ENCODE results near the gene ERC2.

Gene ERC2

DNA sequence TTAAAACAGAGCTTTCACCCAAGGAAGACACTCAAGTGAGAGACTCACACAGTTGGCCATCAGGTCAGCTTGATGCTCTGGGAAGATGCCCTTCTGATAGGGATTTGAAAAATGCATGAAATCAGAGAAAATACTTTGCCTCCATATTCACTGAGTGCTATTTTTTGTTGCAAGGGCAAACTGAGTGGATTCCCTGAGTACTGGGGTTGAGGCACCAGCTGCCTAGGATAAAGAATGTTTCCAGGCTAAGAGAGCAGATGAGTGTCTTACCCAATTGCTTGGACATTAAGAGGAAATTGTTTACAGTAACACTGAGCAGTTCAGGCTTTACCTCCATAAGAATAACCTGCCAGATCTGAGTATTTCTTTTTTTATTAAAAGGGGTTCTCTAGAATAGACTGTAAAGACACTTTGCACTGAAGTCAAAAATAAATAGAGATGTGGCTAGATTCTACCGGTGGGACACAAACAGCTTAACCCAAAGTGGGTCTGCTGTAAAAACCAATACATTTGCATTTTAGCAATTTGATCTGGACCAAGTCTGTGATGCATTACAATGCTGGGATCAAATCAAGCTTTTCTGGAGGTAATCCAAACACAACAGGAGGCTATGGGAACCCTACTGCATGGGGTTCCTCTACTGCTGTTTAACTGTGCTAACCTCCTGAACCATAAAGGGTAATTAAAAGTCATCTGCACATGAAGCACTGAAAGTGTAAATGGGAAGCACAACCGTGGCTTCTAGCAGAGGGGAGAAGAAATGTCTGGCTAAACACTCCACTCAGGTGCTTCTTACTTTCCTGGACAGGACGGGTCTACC lies 742.4 kb downstream of the ERC2 start:
- DNase-seq (no peak), ATAC-seq (replicated peaks) (no peak)
- Mint-ChIP-seq H3K4me1 (ENCODE audit: low read depth in 2 of 2) (no peaks in the 10 kb centered on the region), H3K4me3 (no peak overlapping the region), H3K27me3 (no peaks in the 10 kb centered on the region), H3K36me3 (ENCODE audit: insufficient read depth) (no peaks in the 10 kb centered on the region), H3K9me3 (peaks cover 0 to 6% of the 10 kb centered on the region in 2 donors), H3K27ac (no peak overlapping the region)

- Mint-ChIP-seq H3K9me3 (peaks cover 0 to 6% of the 10 kb centered on the region in 2 donors), H3K4me1 (ENCODE audit: low read depth in 2 of 2) (no peaks in the 10 kb centered on the region), H3K4me3 (no peak overlapping the region)
Measured at GRCh38 chr3:55724821-55725220, 743.4 kb downstream of the ERC2 start.

DNA sequence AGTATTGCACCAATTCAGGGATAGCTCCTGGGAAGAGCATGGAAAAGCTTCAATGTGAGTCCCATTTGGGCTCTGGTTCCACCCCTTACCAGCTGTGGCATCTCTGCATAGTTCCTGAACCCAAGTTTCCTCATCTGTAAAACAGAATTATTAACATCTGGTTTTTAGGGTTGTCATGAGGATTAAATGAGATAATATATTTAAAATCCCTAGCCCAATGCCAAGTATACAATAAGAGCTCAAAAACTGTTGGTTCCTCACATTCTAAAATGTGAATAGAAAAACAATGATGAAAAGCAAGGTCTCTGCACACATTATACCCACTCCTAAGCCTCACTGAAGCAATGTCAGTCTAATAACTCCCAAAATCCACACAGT lies 743.9 kb downstream of the ERC2 start:
- H3K4me1 Mint-ChIP-seq (ENCODE audit: low read depth in 2 of 2): no peaks in the 10 kb centered on the region
- no peaks in the 10 kb centered on the region for H3K36me3 Mint-ChIP-seq (ENCODE audit: insufficient read depth)
- no peak for DNase-seq
- H3K27ac Mint-ChIP-seq: no peak overlapping the region
- no peaks in the 10 kb centered on the region for H3K27me3 Mint-ChIP-seq
- ATAC-seq (replicated peaks): no peak
- peaks cover 0 to 6% of the 10 kb centered on the region in 2 donors for H3K9me3 Mint-ChIP-seq
- H3K4me3 Mint-ChIP-seq: no peak overlapping the region

More at GRCh38 chr3:55724821-55725220, 743.4 kb downstream of the ERC2 start:
- no peaks in the 10 kb centered on the region for H3K36me3 Mint-ChIP-seq (ENCODE audit: insufficient read depth)
- no peaks in the 10 kb centered on the region for H3K27me3 Mint-ChIP-seq
- DNase-seq (no peak), ATAC-seq (replicated peaks) (no peak)
- H3K27ac Mint-ChIP-seq: no peak overlapping the region

DNA sequence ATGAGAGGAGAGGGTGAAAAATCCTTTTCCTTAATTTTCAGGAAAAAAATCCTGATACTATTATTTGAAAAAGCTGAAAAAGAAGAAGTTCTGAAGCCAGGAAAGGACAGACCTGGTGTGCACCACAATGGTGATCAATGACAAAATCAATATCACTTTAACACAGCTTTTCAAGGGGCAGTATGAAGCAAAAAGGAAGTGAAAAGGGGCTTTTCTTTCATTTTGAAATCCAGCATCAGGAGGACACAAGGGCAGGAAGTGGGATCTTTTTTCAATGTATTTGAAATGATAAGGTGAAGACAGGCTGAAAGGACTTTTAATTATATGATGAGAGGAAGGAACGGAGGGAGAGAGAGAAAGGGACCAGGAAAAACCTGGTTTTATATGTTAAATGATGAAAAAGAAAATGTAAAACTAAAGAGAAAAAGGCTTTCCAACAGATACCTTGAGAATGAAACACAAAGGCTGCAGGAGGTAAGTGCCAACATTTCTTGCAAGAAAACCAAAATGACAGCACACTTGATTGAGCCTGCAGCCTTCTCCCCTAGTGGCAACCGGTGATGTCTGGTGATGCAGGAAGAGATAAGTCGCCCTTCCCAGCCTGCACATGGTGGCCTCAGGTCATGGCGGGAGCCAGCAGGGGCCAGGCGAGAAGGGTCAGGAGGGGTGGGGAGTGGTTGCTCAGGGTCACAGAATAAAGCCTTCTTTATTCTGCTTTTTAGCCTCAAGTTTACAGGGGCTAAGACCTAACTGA lies 744.4 kb downstream of the ERC2 start:
- Mint-ChIP-seq H3K36me3 (ENCODE audit: insufficient read depth) (no peaks in the 10 kb centered on the region), H3K27me3 (no peaks in the 10 kb centered on the region), H3K4me1 (ENCODE audit: low read depth in 2 of 2) (no peaks in the 10 kb centered on the region), H3K27ac (no peak overlapping the region), H3K4me3 (no peak overlapping the region), H3K9me3 (peaks cover 0 to 3% of the 10 kb centered on the region in 2 donors)
- no peak for ATAC-seq (replicated peaks)
- DNase-seq: no peak

GRCh38 chr3:55721716-55722484 lies 746.4 kb downstream of the ERC2 start:
- Mint-ChIP-seq H3K36me3 (ENCODE audit: insufficient read depth) (no peaks in the 10 kb centered on the region), H3K4me3 (no peak overlapping the region), H3K27ac (no peak overlapping the region), H3K4me1 (ENCODE audit: low read depth in 2 of 2) (no peaks in the 10 kb centered on the region), H3K27me3 (no peaks in the 10 kb centered on the region), H3K9me3 (peaks cover 0 to 3% of the 10 kb centered on the region in 2 donors)
- DNase-seq: no peak
- ATAC-seq (replicated peaks): no peak

DNA sequence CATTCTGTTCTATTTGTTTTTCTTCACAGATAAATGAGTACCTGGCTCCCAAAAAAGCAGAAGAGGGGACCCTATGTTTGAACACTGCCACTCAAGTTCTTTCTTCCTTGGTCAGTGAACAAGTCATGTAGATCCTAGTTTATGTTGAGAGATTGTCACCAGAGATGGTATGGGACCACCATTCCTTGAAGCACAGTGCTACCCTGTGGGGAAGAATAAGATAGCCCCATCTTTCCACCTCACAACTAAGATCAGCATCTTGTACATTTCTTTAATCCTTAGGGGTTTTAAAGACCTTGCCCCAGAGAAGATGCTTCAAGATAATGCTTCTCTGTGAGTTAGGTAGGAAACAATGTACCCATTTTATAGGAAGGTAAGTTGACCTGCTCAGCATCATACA lies 747.7 kb downstream of the ERC2 start:
- peaks cover 0 to 3% of the 10 kb centered on the region in 2 donors for H3K9me3 Mint-ChIP-seq
- DNase-seq: no peak
- H3K4me3 Mint-ChIP-seq: no peak overlapping the region
- no peaks in the 10 kb centered on the region for H3K4me1 Mint-ChIP-seq (ENCODE audit: low read depth in 2 of 2)
- H3K27me3 Mint-ChIP-seq: no peaks in the 10 kb centered on the region
- no peak for ATAC-seq (replicated peaks)
- H3K27ac Mint-ChIP-seq: no peak overlapping the region
- H3K36me3 Mint-ChIP-seq (ENCODE audit: insufficient read depth): no peaks in the 10 kb centered on the region

- Mint-ChIP-seq H3K36me3 (ENCODE audit: insufficient read depth) (no peaks in the 10 kb centered on the region), H3K27ac (no peak overlapping the region), H3K9me3 (peaks cover 0 to 3% of the 10 kb centered on the region in 2 donors), H3K4me1 (ENCODE audit: low read depth in 2 of 2) (no peaks in the 10 kb centered on the region), H3K4me3 (no peak overlapping the region), H3K27me3 (no peaks in the 10 kb centered on the region)
- ATAC-seq (replicated peaks): no peak
- no peak for DNase-seq
Measured at GRCh38 chr3:55719508-55719907, 748.8 kb downstream of the ERC2 start.

- no peaks in the 10 kb centered on the region for H3K4me1 Mint-ChIP-seq (ENCODE audit: low read depth in 2 of 2)
- ATAC-seq (replicated peaks) (no peak), DNase-seq (no peak)
- no peaks in the 10 kb centered on the region for H3K27me3 Mint-ChIP-seq
- no peak overlapping the region for H3K4me3 Mint-ChIP-seq
- H3K9me3 Mint-ChIP-seq: peaks cover 0 to 3% of the 10 kb centered on the region in 2 donors
- no peak overlapping the region for H3K27ac Mint-ChIP-seq
- H3K36me3 Mint-ChIP-seq (ENCODE audit: insufficient read depth): no peaks in the 10 kb centered on the region
Measured at GRCh38 chr3:55719006-55719405, 749.3 kb downstream of the ERC2 start.

DNA sequence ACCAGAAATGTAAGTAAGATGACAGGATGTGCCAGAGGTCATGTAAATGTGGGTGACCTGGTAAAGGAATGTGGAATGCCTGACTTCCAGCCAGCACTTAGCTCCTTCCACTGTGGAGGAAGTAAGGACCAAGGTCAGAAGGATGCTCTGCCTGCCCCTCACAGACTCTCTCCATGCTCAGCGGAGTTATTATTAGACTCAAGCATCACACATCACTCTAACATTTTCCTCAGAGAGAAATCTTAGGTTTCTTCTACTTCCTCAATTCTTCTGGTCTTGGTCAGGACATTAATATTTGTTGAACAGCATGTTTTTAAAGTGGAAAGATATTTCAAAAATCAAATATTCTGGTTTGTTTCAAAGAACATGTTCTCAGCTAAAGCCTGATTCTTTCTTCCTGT lies 749.7 kb downstream of the ERC2 start:
- Mint-ChIP-seq H3K9me3 (peaks cover 0 to under 1% of the 10 kb centered on the region in 2 donors), H3K4me1 (ENCODE audit: low read depth in 2 of 2) (no peaks in the 10 kb centered on the region), H3K27me3 (no peaks in the 10 kb centered on the region), H3K36me3 (ENCODE audit: insufficient read depth) (no peaks in the 10 kb centered on the region), H3K4me3 (no peak overlapping the region), H3K27ac (no peak overlapping the region)
- ATAC-seq (replicated peaks) (no peak), DNase-seq (no peak)

DNA sequence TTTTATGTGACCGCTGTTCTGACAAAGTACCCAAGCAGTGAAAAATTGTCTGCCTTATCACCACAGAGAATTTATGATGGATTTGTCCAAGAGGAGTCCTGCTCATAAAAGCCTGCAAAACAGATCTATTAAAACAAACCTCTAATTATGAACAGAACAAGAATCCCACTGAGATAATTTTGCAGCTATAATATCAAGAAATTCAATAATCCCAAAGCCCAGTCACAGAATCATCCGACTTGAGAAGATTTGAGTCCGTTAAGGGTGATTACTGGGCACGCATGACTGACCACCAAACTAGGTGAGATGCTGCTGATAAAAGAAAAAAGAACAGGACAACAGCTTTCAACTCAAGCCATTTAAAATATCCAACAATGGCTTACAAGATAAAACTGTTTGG lies 750.2 kb downstream of the ERC2 start:
- H3K27me3 Mint-ChIP-seq: no peaks in the 10 kb centered on the region
- H3K4me1 Mint-ChIP-seq (ENCODE audit: low read depth in 2 of 2): no peaks in the 10 kb centered on the region
- no peaks in the 10 kb centered on the region for H3K9me3 Mint-ChIP-seq

GRCh38 chr3:55717481-55717880 lies 750.8 kb downstream of the ERC2 start:
- no peak overlapping the region for H3K27ac Mint-ChIP-seq
- ATAC-seq (replicated peaks): no peak
- no peaks in the 10 kb centered on the region for H3K4me1 Mint-ChIP-seq (ENCODE audit: low read depth in 2 of 2)
- no peak for DNase-seq
- no peaks in the 10 kb centered on the region for H3K27me3 Mint-ChIP-seq
- no peaks in the 10 kb centered on the region for H3K9me3 Mint-ChIP-seq
- no peak overlapping the region for H3K4me3 Mint-ChIP-seq
- no peaks in the 10 kb centered on the region for H3K36me3 Mint-ChIP-seq (ENCODE audit: insufficient read depth)

More for the DNA sequence above, 750.2 kb downstream of the ERC2 start:
- Mint-ChIP-seq H3K4me3 (no peak overlapping the region), H3K27ac (no peak overlapping the region), H3K36me3 (ENCODE audit: insufficient read depth) (no peaks in the 10 kb centered on the region)
- DNase-seq (no peak), ATAC-seq (replicated peaks) (no peak)

- Mint-ChIP-seq H3K9me3 (no peaks in the 10 kb centered on the region), H3K27ac (no peak overlapping the region), H3K36me3 (ENCODE audit: insufficient read depth) (no peaks in the 10 kb centered on the region), H3K27me3 (no peaks in the 10 kb centered on the region), H3K4me1 (ENCODE audit: low read depth in 2 of 2) (no peaks in the 10 kb centered on the region), H3K4me3 (no peak overlapping the region)
- DNase-seq (no peak), ATAC-seq (replicated peaks) (no peak)
Measured at GRCh38 chr3:55716611-55717225, 751.5 kb downstream of the ERC2 start.

GRCh38 chr3:55716044-55716443 lies 752.2 kb downstream of the ERC2 start:
- DNase-seq (no peak), ATAC-seq (replicated peaks) (no peak)
- no peaks in the 10 kb centered on the region for H3K4me1 Mint-ChIP-seq (ENCODE audit: low read depth in 2 of 2)
- no peak overlapping the region for H3K27ac Mint-ChIP-seq
- H3K36me3 Mint-ChIP-seq (ENCODE audit: insufficient read depth): no peaks in the 10 kb centered on the region
- H3K4me3 Mint-ChIP-seq: no peak overlapping the region
- no peaks in the 10 kb centered on the region for H3K9me3 Mint-ChIP-seq
- no peaks in the 10 kb centered on the region for H3K27me3 Mint-ChIP-seq
